ENCODE measurements around the gene CHIA.
"Not testable (repeated sequence)": the region's sequence is repeated elsewhere in the genome, so short reads cannot be mapped to it uniquely, and the experiment has no call there.

Gene CHIA

DNA sequence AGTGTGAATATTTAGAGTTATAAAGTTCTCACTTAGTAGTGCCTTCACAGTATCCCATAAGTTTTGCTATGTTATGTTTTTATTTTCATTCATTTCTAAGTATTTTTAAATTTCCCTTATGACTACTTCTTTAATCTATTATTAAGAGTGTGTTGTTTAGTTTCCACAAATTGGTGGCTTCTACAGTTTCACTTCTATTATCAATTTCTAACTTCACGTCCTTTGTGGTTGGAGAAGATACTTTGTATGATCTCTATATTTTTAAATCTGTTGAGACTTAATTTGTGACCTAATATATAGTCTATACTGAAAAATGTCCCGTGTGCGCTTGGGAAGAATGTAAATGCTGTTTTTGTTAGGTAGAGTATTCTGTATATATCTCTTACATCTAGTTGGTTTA, 11.7 kb downstream of the CHIA start:
- DNase-seq (ENCODE audit: low read depth): no peak
- H3K4me3 ChIP-seq (replicated peaks; ENCODE audit: low read depth, low read length): no peak overlapping the region
- TF ChIP-seq, protein P1, sequence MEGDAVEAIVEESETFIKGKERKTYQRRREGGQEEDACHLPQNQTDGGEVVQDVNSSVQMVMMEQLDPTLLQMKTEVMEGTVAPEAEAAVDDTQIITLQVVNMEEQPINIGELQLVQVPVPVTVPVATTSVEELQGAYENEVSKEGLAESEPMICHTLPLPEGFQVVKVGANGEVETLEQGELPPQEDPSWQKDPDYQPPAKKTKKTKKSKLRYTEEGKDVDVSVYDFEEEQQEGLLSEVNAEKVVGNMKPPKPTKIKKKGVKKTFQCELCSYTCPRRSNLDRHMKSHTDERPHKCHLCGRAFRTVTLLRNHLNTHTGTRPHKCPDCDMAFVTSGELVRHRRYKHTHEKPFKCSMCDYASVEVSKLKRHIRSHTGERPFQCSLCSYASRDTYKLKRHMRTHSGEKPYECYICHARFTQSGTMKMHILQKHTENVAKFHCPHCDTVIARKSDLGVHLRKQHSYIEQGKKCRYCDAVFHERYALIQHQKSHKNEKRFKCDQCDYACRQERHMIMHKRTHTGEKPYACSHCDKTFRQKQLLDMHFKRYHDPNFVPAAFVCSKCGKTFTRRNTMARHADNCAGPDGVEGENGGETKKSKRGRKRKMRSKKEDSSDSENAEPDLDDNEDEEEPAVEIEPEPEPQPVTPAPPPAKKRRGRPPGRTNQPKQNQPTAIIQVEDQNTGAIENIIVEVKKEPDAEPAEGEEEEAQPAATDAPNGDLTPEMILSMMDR (IDR thresholded peaks at IDR 0.05; ENCODE audit: low read length, missing control alignments): no peak

GRCh38 chr1:111309690-111310089, 19.0 kb downstream of the CHIA start:
- no peak for DNase-seq (ENCODE audit: low read depth)
- TF ChIP-seq, protein P1 (IDR thresholded peaks at IDR 0.05; ENCODE audit: low read length, missing control alignments): no peak
- H3K4me3 ChIP-seq (replicated peaks; ENCODE audit: low read depth, low read length): no peak overlapping the region

GRCh38 chr1:111318523-111318922, 27.9 kb downstream of the CHIA start:
- TF ChIP-seq, protein P1 (IDR thresholded peaks at IDR 0.05; ENCODE audit: low read length, missing control alignments): no peak
- no peak overlapping the region for H3K4me3 ChIP-seq (replicated peaks; ENCODE audit: low read depth, low read length)
- no peak for DNase-seq (ENCODE audit: low read depth)

- TF ChIP-seq, protein P1 (IDR thresholded peaks at IDR 0.05; ENCODE audit: low read length, missing control alignments): no peak
- no peak overlapping the region for H3K4me3 ChIP-seq (replicated peaks; ENCODE audit: low read depth, low read length)
- no peak for DNase-seq (ENCODE audit: low read depth)
These were observed 29.6 kb downstream of the CHIA start for GRCh38 chr1:111320066-111320879.

- no peak overlapping the region for H3K4me3 ChIP-seq (replicated peaks; ENCODE audit: low read depth, low read length)
- TF ChIP-seq, protein P1 (IDR thresholded peaks at IDR 0.05; ENCODE audit: low read length, missing control alignments): no peak
- DNase-seq (ENCODE audit: low read depth): no peak
These were observed 32.6 kb downstream of the CHIA start for GRCh38 chr1:111323231-111323630.

DNA sequence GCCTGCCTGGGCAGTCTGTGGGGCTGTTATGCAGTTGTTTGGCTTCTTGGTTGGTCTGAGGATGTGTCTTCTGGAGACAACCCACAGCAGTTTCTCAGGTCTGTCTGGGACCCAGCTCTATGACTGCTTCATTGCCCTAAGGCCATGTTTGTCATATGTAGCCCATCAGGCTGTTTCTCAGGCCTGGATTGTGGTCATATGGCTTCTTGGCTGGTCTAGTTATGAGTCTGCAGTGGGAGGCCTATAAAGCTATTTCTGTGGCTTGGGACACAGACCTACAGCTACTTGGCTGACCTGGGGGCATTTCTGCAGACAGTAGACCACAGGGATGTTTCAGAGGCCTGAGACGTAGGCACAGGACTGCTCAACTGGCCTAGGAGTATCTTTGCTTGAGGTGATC, 41.5 kb downstream of the CHIA start:
- TF ChIP-seq, protein P1 (IDR thresholded peaks at IDR 0.05; ENCODE audit: low read length, missing control alignments): no peak
- no peak for DNase-seq (ENCODE audit: low read depth)
- no peak overlapping the region for H3K4me3 ChIP-seq (replicated peaks; ENCODE audit: low read depth, low read length)

DNA sequence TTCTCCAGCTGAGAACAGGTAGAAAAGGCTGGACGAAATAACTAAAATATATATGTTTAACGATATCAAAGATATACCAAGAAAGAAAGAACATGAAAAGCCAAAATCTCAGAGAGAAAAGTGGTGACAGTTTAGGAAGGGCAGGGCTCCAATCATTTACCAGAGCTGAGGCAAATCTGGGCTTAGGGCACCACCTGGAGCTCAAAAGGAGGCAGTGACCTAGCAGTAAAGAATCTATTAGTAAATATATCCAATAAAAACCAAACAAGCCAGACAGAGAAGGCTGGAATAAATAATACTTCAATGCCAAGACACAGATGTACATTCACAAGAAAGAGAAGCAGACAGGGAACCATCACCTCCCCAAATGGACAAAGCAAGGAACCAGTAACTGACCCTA, 43.5 kb downstream of the CHIA start:
- DNase-seq (ENCODE audit: low read depth): peak; percentile 71
- TF ChIP-seq, protein P1 (IDR thresholded peaks at IDR 0.05; ENCODE audit: low read length, missing control alignments): peak; percentile 69
- no peak overlapping the region for H3K4me3 ChIP-seq (replicated peaks; ENCODE audit: low read depth, low read length)

- DNase-seq (ENCODE audit: low read depth); H3K4me3 ChIP-seq (replicated peaks; ENCODE audit: low read depth, low read length): not testable (repeated sequence)
These were observed 44.7 kb downstream of the CHIA start for GRCh38 chr1:111335214-111335877.

DNA sequence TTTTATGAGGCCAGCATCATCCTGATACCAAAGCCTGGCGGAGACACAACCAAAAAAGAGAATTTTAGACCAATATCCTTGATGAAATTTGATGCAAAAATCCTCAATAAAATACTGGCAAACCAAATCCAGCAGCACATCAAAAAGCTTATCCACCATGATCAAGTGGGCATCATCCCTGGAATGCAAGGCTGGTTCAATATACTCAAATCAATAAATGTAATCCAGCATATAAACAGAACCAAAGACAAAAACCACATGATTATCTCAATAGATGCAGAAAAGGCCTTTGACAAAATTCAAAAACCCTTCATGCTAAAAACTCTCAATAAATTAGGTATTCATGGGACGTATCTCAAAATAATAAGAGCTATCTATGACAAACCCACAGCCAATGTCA, 48.2 kb downstream of the CHIA start:
- not testable (repeated sequence) for H3K4me3 ChIP-seq (replicated peaks; ENCODE audit: low read depth, low read length); DNase-seq (ENCODE audit: low read depth)
